ENCODE data around the gene SLC35E4.
"Not testable (repeated sequence)": the region's sequence is repeated elsewhere in the genome, so short reads cannot be mapped to it uniquely, and the experiment has no call there.

SLC35E4 gene

GRCh38 chr22:30650508-30651116 is 15.0 kb downstream of the SLC35E4 start:
- no peak for DNase-seq (ENCODE audit: low read depth)

- DNase-seq (ENCODE audit: low read depth), result no peak
Observed at GRCh38 chr22:30652852-30653251, 17.3 kb downstream of the SLC35E4 start.

- no peak for DNase-seq (ENCODE audit: low read depth)
Observed at GRCh38 chr22:30654361-30654760, 18.8 kb downstream of the SLC35E4 start.

GRCh38 chr22:30655532-30655931 is 20.0 kb downstream of the SLC35E4 start:
- DNase-seq (ENCODE audit: low read depth), result no peak

- no peak for DNase-seq (ENCODE audit: low read depth)
Observed at GRCh38 chr22:30662040-30662439, 26.5 kb downstream of the SLC35E4 start.

- DNase-seq (ENCODE audit: low read depth), result no peak
Observed at GRCh38 chr22:30664798-30665197, 29.2 kb downstream of the SLC35E4 start.

GRCh38 chr22:30665266-30665665 is 29.7 kb downstream of the SLC35E4 start:
- no peak for DNase-seq (ENCODE audit: low read depth)

- DNase-seq (ENCODE audit: low read depth), result no peak
Observed at GRCh38 chr22:30665786-30666185, 30.2 kb downstream of the SLC35E4 start.

- peak; percentile 6 for DNase-seq (ENCODE audit: low read depth)
Observed at GRCh38 chr22:30667107-30667493, 31.5 kb downstream of the SLC35E4 start.

- peak; percentile 85 for DNase-seq (ENCODE audit: low read depth)
Observed at GRCh38 chr22:30667494-30668385, 32.2 kb downstream of the SLC35E4 start, which contains the start of gene DUSP18. DUSP18 (minus strand) TSS chr22:30667875; CDS start chr22:30664003, 3,872 bp downstream.

- DNase-seq (ENCODE audit: low read depth), result no peak
Observed at GRCh38 chr22:30668386-30668710, 32.8 kb downstream of the SLC35E4 start.

GRCh38 chr22:30671071-30671470 is 35.5 kb downstream of the SLC35E4 start:
- DNase-seq (ENCODE audit: low read depth), result no peak

- no peak for DNase-seq (ENCODE audit: low read depth)
Observed at GRCh38 chr22:30673136-30673535, 37.6 kb downstream of the SLC35E4 start.

- DNase-seq (ENCODE audit: low read depth), result no peak
Observed at GRCh38 chr22:30674482-30674881, 38.9 kb downstream of the SLC35E4 start.

- no peak for DNase-seq (ENCODE audit: low read depth)
Observed at GRCh38 chr22:30675436-30675835, 39.9 kb downstream of the SLC35E4 start.

- DNase-seq (ENCODE audit: low read depth), result not testable (repeated sequence)
Observed at GRCh38 chr22:30676565-30676964, 41.0 kb downstream of the SLC35E4 start.

GRCh38 chr22:30679895-30680690 is 44.5 kb downstream of the SLC35E4 start:
- not testable (repeated sequence) for DNase-seq (ENCODE audit: low read depth)

- DNase-seq (ENCODE audit: low read depth), result no peak
Observed at GRCh38 chr22:30680991-30681770, 45.6 kb downstream of the SLC35E4 start.

GRCh38 chr22:30681831-30682230 is 46.2 kb downstream of the SLC35E4 start:
- no peak for DNase-seq (ENCODE audit: low read depth)

- no peak for DNase-seq (ENCODE audit: low read depth)
Observed at GRCh38 chr22:30685178-30685577, 49.6 kb downstream of the SLC35E4 start.

GRCh38 chr22:30687358-30687757 is 51.8 kb downstream of the SLC35E4 start:
- no peak for DNase-seq (ENCODE audit: low read depth)

- no peak for DNase-seq (ENCODE audit: low read depth)
Observed at GRCh38 chr22:30689622-30690021, 54.0 kb downstream of the SLC35E4 start.

All from iris pigment epithelial cell (primary cell).